ENCODE data around the gene TAAR1. TPM values are rescaled to one million over a fixed set of nuclear protein-coding genes. Genes with fewer than 3 reads are reported as not detected.

Gene TAAR1, protein sequence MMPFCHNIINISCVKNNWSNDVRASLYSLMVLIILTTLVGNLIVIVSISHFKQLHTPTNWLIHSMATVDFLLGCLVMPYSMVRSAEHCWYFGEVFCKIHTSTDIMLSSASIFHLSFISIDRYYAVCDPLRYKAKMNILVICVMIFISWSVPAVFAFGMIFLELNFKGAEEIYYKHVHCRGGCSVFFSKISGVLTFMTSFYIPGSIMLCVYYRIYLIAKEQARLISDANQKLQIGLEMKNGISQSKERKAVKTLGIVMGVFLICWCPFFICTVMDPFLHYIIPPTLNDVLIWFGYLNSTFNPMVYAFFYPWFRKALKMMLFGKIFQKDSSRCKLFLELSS
- not detected in 2 replicates for total RNA-seq

DNA sequence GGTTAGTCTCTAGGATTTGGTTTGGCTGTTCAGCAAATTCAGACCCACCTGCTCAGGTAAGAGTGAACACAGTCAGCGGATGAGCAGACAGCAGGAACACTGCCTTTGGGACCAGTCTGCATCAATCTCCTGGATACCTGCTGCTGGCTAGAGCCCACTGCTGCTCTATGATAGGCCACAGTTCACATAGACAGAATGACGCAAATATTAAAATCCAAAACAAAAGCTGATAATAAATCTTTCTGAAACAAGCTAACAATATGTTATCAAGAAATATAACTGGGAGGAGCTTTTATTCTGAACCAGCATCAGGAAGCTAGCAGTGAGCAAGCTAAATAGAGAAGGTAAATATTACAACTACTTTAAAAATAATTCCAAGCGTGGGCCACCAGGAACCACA lies at the start of gene TAAR1:
TAAR1 (minus strand) TSS at position 101 of the 400 bp plus-strand sequence. CDS start 13,179 bp downstream, outside the sequence.

DNA sequence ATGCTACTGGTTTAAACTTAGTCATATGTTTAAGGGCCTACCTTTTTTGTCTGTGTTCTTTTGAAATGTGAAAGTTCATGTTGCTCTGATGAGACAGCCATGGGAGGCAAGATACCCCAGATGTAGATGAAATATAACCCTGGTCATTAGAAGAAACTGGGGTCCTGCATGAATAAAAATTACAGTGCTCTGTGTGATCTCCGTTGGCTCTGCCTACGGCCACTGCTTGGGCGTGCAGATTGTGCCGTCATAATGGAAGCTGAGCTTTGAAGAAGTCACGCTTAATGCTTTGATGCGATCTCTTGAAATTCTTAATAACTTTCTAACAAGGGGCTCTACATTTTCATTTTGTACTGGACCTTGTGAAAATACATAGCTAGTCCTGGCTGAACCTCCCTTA lies 34.8 kb downstream of the TAAR1 start, which contains the start of gene TAAR2:
TAAR2 (minus strand) TSS at position 101 of the 400 bp plus-strand sequence; CDS start at position 101, 0 bp downstream.

Other genes starting within 250 kb of the TAAR1 start
- gene STX7, start 146.1 kb downstream of the TAAR1 start, total RNA-seq = 29.4 and 36.1 TPM in 2 replicates
- not detected in 2 replicates for gene TAAR9, start 120.9 kb downstream of the TAAR1 start, total RNA-seq
- gene TAAR8, start 106.5 kb downstream of the TAAR1 start, total RNA-seq = not detected in 2 replicates
- gene TAAR6, start 88.9 kb downstream of the TAAR1 start, total RNA-seq = not detected in 2 replicates
- not detected in 2 replicates for gene TAAR5, start 69.4 kb downstream of the TAAR1 start, total RNA-seq
- not detected in 2 replicates for gene TAAR2, start 34.9 kb downstream of the TAAR1 start, total RNA-seq
- under 0.01 TPM in 1 of 2 replicates, not detected in the other for gene VNN1, start 54.9 kb upstream of the TAAR1 start, total RNA-seq
- gene VNN2, start 98.7 kb upstream of the TAAR1 start, total RNA-seq = not detected in 2 replicates
- gene SLC18B1, start 139.5 kb upstream of the TAAR1 start, total RNA-seq = 6.1 and 10.1 TPM in 2 replicates
- 2,152 and 2,187 TPM in 2 replicates for gene RPS12, start 155.4 kb upstream of the TAAR1 start, total RNA-seq